HL-60 (cell line): Measurements from ENCODE around the gene BCAS3.

Source experiments
- DNase-seq, 2 experiments: peaks; one replicate each; pipeline ENCODE4 v3.0.0-alpha.2; 2010 to 2020; ENCODE audit warnings: low read depth in 1 of 2, low spot score in 1 of 2
- H3K27ac ChIP-seq: fragments of 250-450 bp; sonication (Bioruptor Pico); replicated peaks from 2 replicates; pipeline ENCODE4 v1.5.1; 2020; ENCODE audit warnings: mild to moderate bottlenecking, moderate library complexity
- H3K27me3 ChIP-seq: fragments of 250-450 bp; sonication (Bioruptor Pico); 2 replicates; pipeline ENCODE4 v1.5.1; 2021; ENCODE audit warnings: mild to moderate bottlenecking, moderate library complexity; ENCODE audit not compliant: insufficient read depth, poor library complexity, severe bottlenecking
- H3K4me3 ChIP-seq: replicated peaks from 2 replicates; pipeline ENCODE4 v1.5.1; 2011; ENCODE audit warnings: mild to moderate bottlenecking, control low read depth, low read length; ENCODE audit not compliant: insufficient read depth
- CTCF ChIP-seq: IDR thresholded peaks from one replicate; pipeline ENCODE4 v1.5.1; 2011; ENCODE audit warnings: low read length, control low read depth, inconsistent platforms; ENCODE audit not compliant: insufficient read depth
- GABPA ChIP-seq: IDR thresholded peaks from 2 replicates; pipeline ENCODE4 v1.6.1; 2012; ENCODE audit warnings: low read depth
- POLR2AphosphoS5 ChIP-seq: IDR thresholded peaks from 2 replicates; pipeline ENCODE4 v1.6.1; 2012; ENCODE audit warnings: low read depth
- REST ChIP-seq: IDR thresholded peaks from 2 replicates; pipeline ENCODE4 v1.6.1; 2012; ENCODE audit warnings: low read depth; ENCODE audit not compliant: insufficient replicate concordance
- SPI1 ChIP-seq: IDR thresholded peaks from 2 replicates; pipeline ENCODE4 v1.6.1; 2012; ENCODE audit warnings: low read depth, mild to moderate bottlenecking, borderline replicate concordance

Gene BCAS3

GRCh38 chr17:61316633-61317032 lies 639.0 kb downstream of the BCAS3 start:
- Histone ChIP-seq H3K27ac (no peak overlapping the region), H3K27me3 (no peaks in the 10 kb centered on the region), H3K4me3 (no peak overlapping the region)
- DNase-seq, result no peak
- no peak for TF ChIP-seq POLR2AphosphoS5
- no peak for TF ChIP-seq REST
- TF ChIP-seq SPI1, result no peak
- no peak for TF ChIP-seq GABPA
- TF ChIP-seq CTCF, result no peak

GRCh38 chr17:61317779-61318178 lies 640.1 kb downstream of the BCAS3 start:
- no peak overlapping the region for H3K27ac ChIP-seq
- TF ChIP-seq GABPA (no peak), REST (no peak), CTCF (no peak), SPI1 (no peak), POLR2AphosphoS5 (no peak)
- no peak overlapping the region for H3K4me3 ChIP-seq
- H3K27me3 ChIP-seq, result no peaks in the 10 kb centered on the region
- DNase-seq, result no peak

GRCh38 chr17:61318684-61319098 lies 641.0 kb downstream of the BCAS3 start:
- no peak overlapping the region for H3K27ac ChIP-seq
- no peak overlapping the region for H3K4me3 ChIP-seq
- no peaks in the 10 kb centered on the region for H3K27me3 ChIP-seq
- TF ChIP-seq SPI1 (no peak), CTCF (no peak), REST (no peak), GABPA (no peak)
- no peak for DNase-seq
